Measurements from ENCODE around the gene FAM163A.

The FAM163A gene

DNA sequence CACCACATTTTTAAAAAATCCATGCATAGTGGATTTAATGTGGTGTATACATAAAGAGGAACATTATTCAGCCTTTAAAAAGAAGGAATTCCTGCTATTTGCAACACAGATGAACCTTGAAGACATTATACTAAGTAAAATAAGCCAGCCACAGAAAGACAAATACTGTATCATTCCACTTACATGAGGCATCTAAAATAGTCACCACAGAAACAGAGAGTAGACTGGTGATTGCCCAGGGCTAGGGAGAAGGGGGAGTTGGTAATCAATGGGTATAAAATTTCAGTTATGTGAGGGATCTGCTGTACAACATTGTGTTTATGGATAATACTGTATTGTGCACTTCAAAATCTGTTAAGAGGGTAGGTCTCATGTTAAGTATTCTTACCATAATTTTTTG is 10.0 kb downstream of the FAM163A start:
- DNase-seq = peak; percentile 32

- peak; percentile 95 for DNase-seq
These were observed 11.0 kb downstream of the FAM163A start for GRCh38 chr1:179754041-179754624.

GRCh38 chr1:179757933-179758332 is 14.8 kb downstream of the FAM163A start:
- DNase-seq = no peak

- DNase-seq = no peak
These were observed 17.4 kb downstream of the FAM163A start for GRCh38 chr1:179760521-179760920.

DNA sequence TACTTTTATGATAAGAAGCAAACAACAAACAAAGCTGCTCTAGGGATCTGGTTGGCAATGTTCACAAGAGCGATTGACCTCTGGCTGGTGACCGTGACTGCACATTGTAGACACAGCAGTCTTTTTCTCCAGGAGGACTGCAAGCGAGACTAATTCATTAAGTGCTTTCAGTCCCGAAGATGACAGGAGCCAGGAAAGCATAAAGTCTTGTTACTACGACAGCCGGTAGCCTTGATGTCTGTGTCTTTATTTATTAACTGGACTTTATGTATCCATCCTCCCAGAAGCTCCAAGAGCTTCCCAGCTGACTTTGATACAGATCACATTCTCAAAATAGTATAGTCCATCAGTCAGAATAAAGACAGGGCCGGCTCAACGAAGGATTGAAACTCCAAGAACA is 18.2 kb downstream of the FAM163A start:
- no peak for DNase-seq

GRCh38 chr1:179761846-179762640 is 19.0 kb downstream of the FAM163A start:
- DNase-seq = peak; percentile 20

- peak; percentile 25 for DNase-seq
These were observed 24.1 kb downstream of the FAM163A start for GRCh38 chr1:179767177-179767581.

- no peak for DNase-seq
These were observed 24.9 kb downstream of the FAM163A start for GRCh38 chr1:179767996-179768395.

GRCh38 chr1:179770887-179771502 is 27.9 kb downstream of the FAM163A start:
- no peak for DNase-seq

- no peak for DNase-seq
These were observed 30.2 kb downstream of the FAM163A start for GRCh38 chr1:179773264-179773663.

GRCh38 chr1:179774000-179774399 is 30.9 kb downstream of the FAM163A start:
- no peak for DNase-seq

DNA sequence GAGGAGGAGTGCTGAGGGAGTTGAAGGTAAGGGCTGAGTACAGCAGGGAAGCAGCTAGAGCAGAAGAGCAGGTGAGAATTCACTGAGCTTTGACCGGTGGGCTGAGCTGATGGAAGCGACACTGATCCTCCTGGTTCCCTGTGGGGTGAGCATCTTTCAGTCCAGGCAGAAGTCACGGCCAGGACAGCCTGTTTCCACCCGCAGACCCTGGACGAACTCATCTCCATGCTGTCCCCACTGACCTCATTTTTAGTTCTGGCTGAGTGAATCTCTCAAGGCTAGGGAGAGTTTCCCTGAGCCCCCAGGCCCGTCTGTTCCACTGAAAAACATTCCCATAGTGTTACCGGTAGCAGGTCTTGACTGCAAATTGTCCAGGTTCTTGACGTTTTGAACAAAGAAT is 31.5 kb downstream of the FAM163A start:
- no peak for DNase-seq

- no peak for DNase-seq
These were observed 31.9 kb downstream of the FAM163A start for GRCh38 chr1:179775009-179775408.

- DNase-seq = no peak
These were observed 33.7 kb downstream of the FAM163A start for GRCh38 chr1:179776831-179777230.

- DNase-seq = no peak
These were observed 34.6 kb downstream of the FAM163A start for GRCh38 chr1:179777731-179778130.

DNA sequence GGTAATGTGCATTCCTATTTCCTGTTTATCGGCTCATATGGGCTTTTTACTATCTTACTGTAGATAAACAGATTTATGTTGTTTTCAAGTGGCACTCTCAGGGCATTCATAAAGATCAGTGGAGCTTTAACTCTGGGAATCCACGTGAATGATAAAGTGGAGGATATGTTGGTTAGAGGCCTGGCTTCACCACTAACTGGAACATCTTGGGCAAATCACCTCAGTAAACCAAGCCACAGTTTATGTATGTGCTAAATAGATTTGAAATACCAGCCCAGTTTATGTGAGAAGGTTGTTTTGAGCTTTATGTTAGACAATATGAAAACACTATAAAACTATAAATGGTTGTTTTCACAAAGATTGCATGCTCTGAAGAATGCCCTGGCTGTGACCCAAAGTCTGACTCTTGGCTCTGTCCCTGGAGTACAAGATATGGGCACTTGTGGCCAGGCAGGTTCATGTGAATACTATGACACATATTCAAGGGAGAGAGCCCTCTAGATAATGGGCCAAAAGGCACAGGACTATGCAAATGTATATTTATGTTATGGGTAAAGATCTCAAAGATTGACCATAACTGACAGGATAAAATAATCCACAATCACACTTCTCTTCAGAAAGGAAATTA is 36.7 kb downstream of the FAM163A start:
- peak; percentile 26 for DNase-seq

GRCh38 chr1:179781962-179782361 is 38.9 kb downstream of the FAM163A start:
- DNase-seq = no peak

- DNase-seq = no peak
These were observed 41.9 kb downstream of the FAM163A start for GRCh38 chr1:179785031-179785431.

GRCh38 chr1:179785728-179786127 is 42.6 kb downstream of the FAM163A start:
- DNase-seq = no peak

GRCh38 chr1:179786815-179787685 is 44.0 kb downstream of the FAM163A start:
- DNase-seq = no peak

- DNase-seq = no peak
These were observed 45.2 kb downstream of the FAM163A start for GRCh38 chr1:179788259-179788658.

- DNase-seq = peak; percentile 23
These were observed 50.2 kb downstream of the FAM163A start for GRCh38 chr1:179793281-179793680.

DNA sequence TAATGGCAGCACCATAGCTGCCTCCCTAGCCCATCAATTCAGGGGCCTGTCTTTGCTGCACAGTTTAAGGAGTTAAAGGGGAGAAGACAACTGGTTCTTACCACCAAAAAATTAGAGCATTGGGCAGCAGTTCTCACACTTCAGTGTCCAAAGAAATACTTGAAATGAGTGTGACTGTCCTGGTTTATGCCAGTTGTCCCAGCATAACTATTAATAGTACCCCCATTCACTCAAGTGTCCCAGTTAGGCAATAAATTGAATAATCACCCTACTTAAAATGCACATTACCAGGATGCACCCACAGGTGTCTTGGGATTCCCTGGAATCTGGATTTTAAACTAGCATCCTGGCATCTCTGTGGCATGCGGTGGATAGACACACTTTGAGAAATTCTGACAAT is 51.1 kb downstream of the FAM163A start:
- no peak for DNase-seq
